PC-9 (cell line): ENCODE data around the gene ETFA. TPM values are rescaled to one million over a fixed set of nuclear protein-coding genes. Genes with fewer than 3 reads are reported as not detected.
A peak's percentile ranks its signal among the peaks of the same experiment; 100 is the strongest.
"Not testable (repeated sequence)": the region's sequence is repeated elsewhere in the genome, so short reads cannot be mapped to it uniquely, and the experiment has no call there.

Experiments used
- BruUV-seq: library from RNA; stranded (reverse); fragments of 400-500 nt; replicated peaks from 2 replicates; lab custom pipeline; 2021; lab: Mats Ljungman, UMichigan
- CTCF ChIA-PET: fragments of 300-600 bp; sonication (Branson Sonifier 250); formaldehyde crosslinking; loops from one replicate; lab custom pipeline; 2022; ENCODE audit warnings: antibody characterized with exemption; lab: Charles Lee
- POLR2A ChIA-PET: fragments of 300-600 bp; sonication (Branson Sonifier 250); formaldehyde crosslinking; loops from one replicate; lab custom pipeline; 2022; ENCODE audit warnings: antibody characterized with exemption; ENCODE audit not compliant: unreplicated experiment; lab: Charles Lee
- DNase-seq, 2 experiments: peaks; one replicate each; pipeline versions ENCODE4 v3.0.0 to v3.0.0-alpha.2; 2015 to 2022; ENCODE audit warnings: mixed read lengths in 1 of 2
- H2AFZ ChIP-seq: fragments of 200-600 bp; sonication (generic); 2 replicates; pipeline ENCODE4 v1.8.1; 2017; ENCODE audit warnings: antibody characterized with exemption
- H3F3A ChIP-seq: fragments of 200-600 bp; sonication (generic); 2 replicates; pipeline ENCODE4 v1.8.1; 2017; ENCODE audit warnings: antibody characterized with exemption, mild to moderate bottlenecking, low read depth; ENCODE audit not compliant: insufficient read depth
- H3K27ac ChIP-seq: fragments of 200-600 bp; sonication (generic); 2 replicates; pipeline ENCODE4 v1.6.1; 2016; ENCODE audit warnings: mixed run types
- H3K27me3 ChIP-seq: fragments of 200-600 bp; sonication (generic); 2 replicates; pipeline ENCODE4 v1.6.1; 2016; ENCODE audit warnings: low read depth, mixed run types; ENCODE audit not compliant: insufficient read depth
- H3K36me3 ChIP-seq: fragments of 200-600 bp; sonication (generic); 2 replicates; pipeline ENCODE4 v1.6.1; 2016; ENCODE audit warnings: low read depth, mixed run types
- H3K4me1 ChIP-seq: fragments of 200-600 bp; sonication (generic); replicated peaks from 2 replicates; pipeline ENCODE4 v1.6.1; 2016; ENCODE audit warnings: mixed run types; ENCODE audit not compliant: insufficient read depth
- H3K4me2 ChIP-seq: fragments of 200-600 bp; sonication (generic); 2 replicates; pipeline ENCODE4 v1.6.1; 2017; ENCODE audit warnings: mixed run types
- H3K4me3 ChIP-seq: fragments of 200-600 bp; sonication (generic); 2 replicates; pipeline ENCODE4 v1.6.1; 2016; ENCODE audit warnings: mixed run types
- H3K79me2 ChIP-seq: fragments of 200-600 bp; sonication (generic); 2 replicates; pipeline ENCODE4 v1.6.1; 2017; ENCODE audit warnings: low read depth, mixed run types
- H3K9me2 ChIP-seq: fragments of 200-600 bp; sonication (generic); 2 replicates; pipeline ENCODE4 v1.8.1; 2017; ENCODE audit warnings: mild to moderate bottlenecking; ENCODE audit not compliant: insufficient read depth
- H3K9me3 ChIP-seq: fragments of 200-600 bp; sonication (generic); 2 replicates; pipeline ENCODE4 v1.8.1; 2016; ENCODE audit warnings: low read depth; ENCODE audit not compliant: insufficient read depth
- H4K20me1 ChIP-seq: fragments of 200-600 bp; sonication (generic); 2 replicates; pipeline ENCODE4 v1.8.1; 2017; ENCODE audit not compliant: insufficient read depth
- CTCF ChIP-seq: fragments of 200-600 bp; sonication (generic); conservative IDR thresholded peaks from 2 replicates; pipeline ENCODE4 v1.6.1; 2017; ENCODE audit warnings: mixed run types, antibody characterized with exemption, mild to moderate bottlenecking, moderate library complexity
- EZH2 ChIP-seq: fragments of 200-600 bp; sonication (generic); IDR thresholded peaks from 2 replicates; pipeline ENCODE4 v1.8.0; 2017; ENCODE audit warnings: antibody characterized with exemption, low read depth
- intact Hi-C: fragments of 100-400 bp; cut with micrococcal nuclease; formaldehyde crosslinking; loops from one replicate; pipeline ENCODE4 v1.10.0; 2022; ENCODE audit not compliant: unreplicated experiment
- total RNA-seq: library from RNA; stranded (reverse); gene quantifications from 2 replicates; pipeline ENCODE4 v1.2.3, GENCODE V29; 2021

The ETFA gene
- total RNA-seq, 1 experiment from 2014 or later = 187 TPM

DNA sequence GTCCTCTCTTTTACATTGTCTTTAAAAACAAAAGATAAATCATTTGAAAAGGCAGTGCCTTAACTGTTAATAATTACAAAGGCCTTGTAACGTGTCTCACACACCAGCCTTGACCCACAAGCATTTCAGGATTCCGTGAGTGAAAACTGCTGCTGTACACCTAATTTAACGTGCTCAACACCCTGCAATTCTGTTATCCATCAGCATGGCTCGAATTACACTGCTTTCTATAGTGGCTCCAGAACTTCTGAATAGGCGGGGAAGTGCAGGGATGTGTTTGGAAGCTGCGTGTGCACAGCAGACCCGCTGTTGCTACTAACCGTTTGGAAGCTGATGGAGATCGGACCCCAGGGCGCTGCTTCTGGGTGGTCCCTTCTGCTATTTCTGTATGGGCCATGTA is 9.9 kb upstream of the ETFA start:
- POLR2A ChIA-PET = no interaction called here
- TF ChIP-seq CTCF = no peak
- CTCF ChIA-PET = no interaction called here
- no TSS peak for BruUV-seq
- Histone ChIP-seq H3F3A (no peaks in the 10 kb centered on the region), H3K27ac (no peak overlapping the region), H2AFZ (no peak overlapping the region), H3K9me2 (no peaks in the 10 kb centered on the region), H3K36me3 (no peaks in the 10 kb centered on the region), H3K79me2 (no peaks in the 10 kb centered on the region), H3K27me3 (no peaks in the 10 kb centered on the region), H3K4me2 (no peak overlapping the region), H4K20me1 (no peaks in the 10 kb centered on the region), H3K9me3 (no peaks in the 10 kb centered on the region), H3K4me1 (peaks cover 8% of the 10 kb centered on the region), H3K4me3 (no peak overlapping the region)
- intact Hi-C loops = no loop called here
- DNase-seq = no peak

DNA sequence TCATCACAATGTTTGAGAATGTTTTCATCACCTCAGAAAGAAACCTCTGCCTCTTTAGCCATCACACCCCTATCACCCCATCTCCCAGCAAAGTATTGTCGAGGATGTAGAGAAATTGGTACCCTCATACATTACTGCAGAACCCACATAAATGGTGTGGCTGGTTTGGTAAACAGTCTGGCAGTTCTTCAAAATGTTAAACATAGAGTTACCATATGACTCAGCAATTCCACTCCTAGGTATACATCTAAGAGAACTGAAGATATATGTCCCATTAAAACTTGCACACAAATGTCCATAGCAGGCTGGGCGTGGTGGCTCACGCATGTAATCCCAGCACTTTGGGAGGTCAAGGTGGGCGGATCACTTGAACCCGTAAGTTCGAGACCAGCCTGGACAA is 8.7 kb upstream of the ETFA start:
- Histone ChIP-seq H3K4me1 (peaks cover 16% of the 10 kb centered on the region), H3K4me2 (no peak overlapping the region), H3K79me2 (no peaks in the 10 kb centered on the region), H4K20me1 (no peaks in the 10 kb centered on the region), H3K27me3 (no peaks in the 10 kb centered on the region), H3K4me3 (no peak overlapping the region), H3K9me3 (no peaks in the 10 kb centered on the region), H3F3A (no peaks in the 10 kb centered on the region; the same call in 1 of the 2 replicates), H3K9me2 (no peaks in the 10 kb centered on the region), H2AFZ (no peak overlapping the region), H3K36me3 (no peaks in the 10 kb centered on the region), H3K27ac (no peak overlapping the region)
- POLR2A ChIA-PET = no interaction called here
- TF ChIP-seq CTCF = no peak
- TF ChIP-seq EZH2 = no peak
- no peak for DNase-seq
- CTCF ChIA-PET = no interaction called here
- intact Hi-C loops = no loop called here
- no TSS peak for BruUV-seq

DNA sequence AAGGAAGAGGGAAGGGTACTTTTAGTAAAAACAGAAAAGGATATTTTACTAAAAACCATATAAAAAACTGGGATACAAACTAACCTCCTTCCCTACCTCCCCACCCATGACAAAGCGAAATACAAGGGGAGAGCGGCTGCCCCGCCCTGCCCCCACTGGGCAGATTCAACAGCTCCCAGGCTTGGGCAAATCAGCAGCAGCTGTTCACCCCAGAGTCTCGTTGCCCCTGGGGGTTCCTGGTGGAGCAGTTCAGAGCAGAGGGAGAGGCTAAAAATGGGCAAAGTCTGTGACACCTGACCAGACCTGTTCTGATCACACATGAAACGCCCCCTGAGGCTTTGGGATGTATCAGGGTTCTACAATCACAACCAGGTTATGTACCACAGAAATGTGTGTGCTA is 2.5 kb upstream of the ETFA start:
- peaks cover 55% of the 10 kb centered on the region for H3K4me1 ChIP-seq
- H3K27ac ChIP-seq = peak overlapping the region; percentile 98

GRCh38 chr15:76313175-76313567 is 1.9 kb upstream of the ETFA start:
- H3K4me2 ChIP-seq = peak overlapping the region; percentile 99

More for the DNA sequence above, 2.5 kb upstream of the ETFA start:
- H3K9me2 ChIP-seq = no peaks in the 10 kb centered on the region
- peak overlapping the region; percentile 99 for H3K4me2 ChIP-seq
- CTCF ChIA-PET = interaction anchor here (0.7 kb wide), 1 partner anchor 1002 kb away, joined by 3 read pairs; no protein-coding TSS in a partner anchor
- intact Hi-C loops = loop anchor here (2.0 to 5.0 kb wide), 2 partner anchors 13 to 34 kb away; no protein-coding TSS in a partner anchor
- H3K4me3 ChIP-seq = no peak overlapping the region
- peaks cover 4% of the 10 kb centered on the region for H4K20me1 ChIP-seq
- no peaks in the 10 kb centered on the region for H3K36me3 ChIP-seq
- no peaks in the 10 kb centered on the region for H3K9me3 ChIP-seq
- H2AFZ ChIP-seq = no peak overlapping the region; the same call in 1 of the 2 replicates
- DNase-seq = peak; percentile 26 to 90
- H3K79me2 ChIP-seq = peaks cover 24% of the 10 kb centered on the region
- H3F3A ChIP-seq = peaks cover 35% of the 10 kb centered on the region
- POLR2A ChIA-PET = no interaction called here
- BruUV-seq = no TSS peak
- TF ChIP-seq CTCF (no peak), EZH2 (no peak)
- H3K27me3 ChIP-seq = no peaks in the 10 kb centered on the region

More at GRCh38 chr15:76313175-76313567, 1.9 kb upstream of the ETFA start:
- not testable (repeated sequence) for H3K27me3 ChIP-seq, BruUV-seq, H3K9me3 ChIP-seq, H2AFZ ChIP-seq, H4K20me1 ChIP-seq, H3K36me3 ChIP-seq, DNase-seq, H3K9me2 ChIP-seq
- intact Hi-C loops = loop anchor here (2.0 to 5.0 kb wide), 2 partner anchors 14 to 34 kb away; no protein-coding TSS in a partner anchor
- peaks cover 55% of the 10 kb centered on the region for H3K4me1 ChIP-seq
- H3K79me2 ChIP-seq = peaks cover 30% of the 10 kb centered on the region
- H3K4me3 ChIP-seq = peak overlapping the region; percentile 17; the same call in 1 of the 2 replicates
- H3K27ac ChIP-seq = peak overlapping the region; percentile 98
- H3F3A ChIP-seq = peaks cover 35% of the 10 kb centered on the region
- ChIA-PET CTCF (interaction anchor here (0.5 to 0.7 kb wide), 3 partner anchors 16 to 1003 kb away, joined by 3 read pairs; no protein-coding TSS in a partner anchor), POLR2A (interaction anchor here (0.5 to 0.7 kb wide), 3 partner anchors 32 to 720 kb away, joined by 3 to 4 read pairs (median 3); no protein-coding TSS in a partner anchor)
